ENCODE measurements around the gene TAS2R60. TPM values are rescaled to one million over a fixed set of nuclear protein-coding genes. Genes with fewer than 3 reads are reported as not detected.

TAS2R60 gene, protein sequence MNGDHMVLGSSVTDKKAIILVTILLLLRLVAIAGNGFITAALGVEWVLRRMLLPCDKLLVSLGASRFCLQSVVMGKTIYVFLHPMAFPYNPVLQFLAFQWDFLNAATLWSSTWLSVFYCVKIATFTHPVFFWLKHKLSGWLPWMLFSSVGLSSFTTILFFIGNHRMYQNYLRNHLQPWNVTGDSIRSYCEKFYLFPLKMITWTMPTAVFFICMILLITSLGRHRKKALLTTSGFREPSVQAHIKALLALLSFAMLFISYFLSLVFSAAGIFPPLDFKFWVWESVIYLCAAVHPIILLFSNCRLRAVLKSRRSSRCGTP
- under 1 TPM in 1 of 9 donors, not detected in 8; 0.42 TPM for total RNA-seq
- polyA plus RNA-seq, result not detected
- long read RNA-seq, donor 1, result 0 reads
- long read RNA-seq, donor 2, result 0 reads
- long read RNA-seq, donor 3, result 0 reads
- long read RNA-seq, donor 4, result 0 reads
- long read RNA-seq, donor 5, result 0 reads
- long read RNA-seq, donor 6, result 0 reads
- long read RNA-seq, donor 7, result 0 reads
- long read RNA-seq, donor 8, result 0 reads
- long read RNA-seq, donor 9, result 0 reads
- long read RNA-seq, donor 10, result 0 reads

DNA sequence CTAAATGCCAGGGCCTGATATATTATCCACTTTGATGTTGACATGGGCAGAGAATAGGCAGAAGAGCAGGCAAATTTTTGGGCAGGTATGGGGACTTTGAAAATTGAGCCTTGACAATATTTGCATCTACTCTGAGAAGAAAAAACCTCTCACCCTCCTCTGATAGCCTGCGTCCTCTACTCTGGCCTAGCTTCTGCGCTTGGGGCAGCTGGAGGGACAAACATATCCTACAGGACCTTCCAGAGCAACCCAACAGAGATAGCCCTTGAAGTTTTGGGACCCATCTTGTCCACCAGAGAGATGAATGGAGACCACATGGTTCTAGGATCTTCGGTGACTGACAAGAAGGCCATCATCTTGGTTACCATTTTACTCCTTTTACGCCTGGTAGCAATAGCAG is at the start of gene TAS2R60:
TSS of gene TAS2R60 (plus strand) at position 301 of the 400 bp plus-strand sequence. CDS start at position 301, 0 bp downstream.
- Histone ChIP-seq H3K9me3 (replicated peaks in 1 of 3) (no peaks in the 10 kb centered on the region), H3K36me3 (replicated peaks in 1 of 2) (no peaks in the 10 kb centered on the region), H3K27me3 (peaks cover 15% of the 10 kb centered on the region), H3K4me1 (replicated peaks in 1 of 2) (no peaks in the 10 kb centered on the region), H3K4me3 (no peak within 1 kb of the TSS), H3K27ac (no peak within 1 kb of the TSS)
- WGBS, 4 donors, result 63 to 75% (median 63%) methylated on average over 3 to 4 of the region's 4 CpGs
- no peak for DNase-seq
- no peak for TF ChIP-seq CTCF (IDR thresholded peaks at IDR 0.05)
- TF ChIP-seq POLR2A (IDR thresholded peaks at IDR 0.05), result no peak
- intact Hi-C loops (cut with DNase I), result no loop called here

- Histone ChIP-seq H3K27ac (no peak overlapping the region), H3K4me3 (no peak overlapping the region), H3K27me3 (no peaks in the 10 kb centered on the region), H3K9me3 (replicated peaks in 1 of 3) (no peaks in the 10 kb centered on the region), H3K36me3 (replicated peaks in 1 of 2) (peaks cover 0 to 24% of the 10 kb centered on the region in 2 donors), H3K4me1 (replicated peaks in 1 of 2) (peaks cover 11 to 33% of the 10 kb centered on the region in 2 donors)
- TF ChIP-seq POLR2A (IDR thresholded peaks at IDR 0.05) (no peak), CTCF (IDR thresholded peaks at IDR 0.05) (no peak)
- 96 to 97% (median 96%) methylated on average over 6 of the region's 6 CpGs for WGBS, 4 donors
- no peak for DNase-seq
- intact Hi-C loops (cut with DNase I), result no loop called here
Measured at GRCh38 chr7:143394068-143394467, 49.2 kb upstream of the TAS2R60 start.

DNA sequence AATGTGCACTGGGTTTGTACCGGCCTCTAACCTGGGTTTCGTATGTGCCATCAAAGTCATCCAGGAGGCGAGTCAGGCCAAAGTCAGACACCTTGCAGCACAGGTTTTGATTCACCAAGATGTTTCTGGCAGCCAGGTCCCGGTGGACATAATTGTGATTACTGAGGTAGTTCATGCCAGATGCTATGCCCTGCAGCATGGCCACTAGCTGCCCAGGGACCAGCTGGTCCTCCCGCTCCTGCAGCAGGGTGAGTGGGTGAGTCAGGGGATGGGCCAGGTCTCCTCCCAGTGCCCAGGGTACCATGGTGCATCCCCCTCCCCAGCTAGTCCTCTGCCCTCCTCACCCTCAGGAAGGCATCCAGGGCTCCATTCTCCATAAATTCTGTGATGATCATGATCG is 48.5 kb upstream of the TAS2R60 start:
- Histone ChIP-seq H3K27me3 (no peaks in the 10 kb centered on the region), H3K27ac (no peak overlapping the region), H3K36me3 (replicated peaks in 1 of 2) (peaks cover 0 to 17% of the 10 kb centered on the region in 2 donors), H3K4me3 (no peak overlapping the region), H3K4me1 (replicated peaks in 1 of 2) (peaks cover 11 to 33% of the 10 kb centered on the region in 2 donors), H3K9me3 (replicated peaks in 1 of 3) (no peaks in the 10 kb centered on the region)
- WGBS, 4 donors, result 83 to 90% (median 85%) methylated on average over 5 to 6 of the region's 6 CpGs
- TF ChIP-seq CTCF (IDR thresholded peaks at IDR 0.05), result no peak
- intact Hi-C loops (cut with DNase I), result no loop called here
- no peak for DNase-seq

- H3K27ac ChIP-seq, result peak overlapping the region in 1 of 5 donors; percentile 29
- no peaks in the 10 kb centered on the region for H3K9me3 ChIP-seq (replicated peaks in 1 of 3)
- no peaks in the 10 kb centered on the region for H3K27me3 ChIP-seq
- DNase-seq, result peak in 4 of 7 donors; percentile 52 to 70 (median 62)
- peaks cover 0 to 10% of the 10 kb centered on the region in 2 donors for H3K36me3 ChIP-seq (replicated peaks in 1 of 2)
- intact Hi-C loops (cut with DNase I), result no loop called here
- H3K4me3 ChIP-seq, result no peak overlapping the region
- TF ChIP-seq CTCF (IDR thresholded peaks at IDR 0.05) (peak in 3 of 6 experiments; percentile 14 to 35 (median 25)), POLR2A (IDR thresholded peaks at IDR 0.05) (no peak)
- WGBS, 4 donors, result 53 to 63% (median 56%) methylated on average over 16 to 21 of the region's 21 CpGs
- peaks cover 11 to 33% of the 10 kb centered on the region in 2 donors for H3K4me1 ChIP-seq (replicated peaks in 1 of 2)
Measured at GRCh38 chr7:143395187-143396149, 47.8 kb upstream of the TAS2R60 start.
